Measurements from ENCODE around the gene SMARCD3.

The SMARCD3 gene

GRCh38 chr7:151244841-151245346, 3.6 kb downstream of the SMARCD3 start:
- ChIA-PET POLR2A (interaction anchor here (1.4 to 3.5 kb wide), 4 partner anchors 9 to 32 kb away, joined by 5 to 29 read pairs (median 5); partner anchors contain the start of gene ABCF2), CTCF (interaction anchor here (1.1 to 2.3 kb wide), 15 partner anchors 8 to 95 kb away, joined by 3 to 31 read pairs (median 4); partner anchors contain the start of genes ABCF2, CHPF2 and GBX1)
- no peak for TF ChIP-seq CTBP1 (IDR thresholded peaks at IDR 0.05; ENCODE audit: borderline replicate concordance)
- TF ChIP-seq FOXA1 (IDR thresholded peaks at IDR 0.05), result no peak
- TF ChIP-seq BHLHE40 (IDR thresholded peaks at IDR 0.05; ENCODE audit: borderline replicate concordance), result no peak
- TF ChIP-seq ARNT (IDR thresholded peaks at IDR 0.05), result no peak
- TF ChIP-seq SUZ12 (IDR thresholded peaks at IDR 0.05), result no peak
- no peak for TF ChIP-seq NFRKB (IDR thresholded peaks at IDR 0.05)
- TF ChIP-seq ZNF384 (IDR thresholded peaks at IDR 0.05), result no peak
- no peak for TF ChIP-seq SP1 (IDR thresholded peaks at IDR 0.05)
- no peak for TF ChIP-seq FOXM1 (IDR thresholded peaks at IDR 0.05; ENCODE audit: borderline replicate concordance)
- TF ChIP-seq LEF1 (IDR thresholded peaks at IDR 0.05; ENCODE audit: borderline replicate concordance), result no peak
- no peak for TF ChIP-seq L3MBTL2 (conservative IDR thresholded peaks at IDR 0.05)
- no peak for TF ChIP-seq TARDBP (IDR thresholded peaks at IDR 0.05)
- no peak for TF ChIP-seq ELF4 (IDR thresholded peaks at IDR 0.05)
- no peak for TF ChIP-seq HDGF (IDR thresholded peaks at IDR 0.05; ENCODE audit: borderline replicate concordance)
- TF ChIP-seq FOXK2 (IDR thresholded peaks at IDR 0.05), result no peak
- TF ChIP-seq, protein P1, sequence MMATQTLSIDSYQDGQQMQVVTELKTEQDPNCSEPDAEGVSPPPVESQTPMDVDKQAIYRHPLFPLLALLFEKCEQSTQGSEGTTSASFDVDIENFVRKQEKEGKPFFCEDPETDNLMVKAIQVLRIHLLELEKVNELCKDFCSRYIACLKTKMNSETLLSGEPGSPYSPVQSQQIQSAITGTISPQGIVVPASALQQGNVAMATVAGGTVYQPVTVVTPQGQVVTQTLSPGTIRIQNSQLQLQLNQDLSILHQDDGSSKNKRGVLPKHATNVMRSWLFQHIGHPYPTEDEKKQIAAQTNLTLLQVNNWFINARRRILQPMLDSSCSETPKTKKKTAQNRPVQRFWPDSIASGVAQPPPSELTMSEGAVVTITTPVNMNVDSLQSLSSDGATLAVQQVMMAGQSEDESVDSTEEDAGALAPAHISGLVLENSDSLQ (IDR thresholded peaks at IDR 0.05), result no peak
- DNase-seq (ENCODE audit: extremely low spot score), result no peak

DNA sequence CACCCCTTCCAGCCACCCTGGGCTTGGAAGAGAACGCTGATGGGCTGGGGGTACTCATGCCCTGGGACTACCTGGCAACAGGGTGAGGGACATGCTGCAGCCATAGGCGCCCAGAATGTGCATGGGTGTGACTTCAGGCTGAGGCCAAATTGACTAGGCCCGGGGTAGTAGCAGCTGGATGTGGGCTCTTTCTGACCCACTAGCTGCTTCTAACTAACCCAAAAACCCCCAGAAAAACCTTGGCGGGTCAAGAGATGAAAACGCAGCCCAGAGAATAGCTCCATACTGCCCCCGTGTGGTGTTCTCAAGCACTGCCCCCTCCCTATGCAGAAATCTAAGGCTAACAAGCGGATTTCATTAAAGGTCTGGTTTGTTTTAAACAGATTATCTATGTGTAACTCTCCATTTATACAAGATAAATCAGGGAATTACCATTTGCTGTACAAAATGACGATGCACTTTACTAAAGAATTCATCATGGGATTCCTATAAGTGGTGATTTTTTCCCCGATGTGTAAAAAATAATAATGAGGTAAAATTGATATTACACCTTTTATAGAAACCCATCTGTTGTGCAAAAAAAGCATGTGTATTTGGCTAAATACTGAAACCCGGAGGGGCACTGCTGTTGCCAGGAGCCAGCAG, 4.2 kb downstream of the SMARCD3 start:
- peak; percentile 80 for DNase-seq (ENCODE audit: extremely low spot score)
- TF ChIP-seq ELF4 (IDR thresholded peaks at IDR 0.05), result no peak
- TF ChIP-seq SP1 (IDR thresholded peaks at IDR 0.05), result no peak
- TF ChIP-seq ZNF384 (IDR thresholded peaks at IDR 0.05), result no peak
- no peak for TF ChIP-seq ARNT (IDR thresholded peaks at IDR 0.05)
- no peak for TF ChIP-seq BHLHE40 (IDR thresholded peaks at IDR 0.05; ENCODE audit: borderline replicate concordance)
- no peak for TF ChIP-seq HDGF (IDR thresholded peaks at IDR 0.05; ENCODE audit: borderline replicate concordance)
- TF ChIP-seq NFRKB (IDR thresholded peaks at IDR 0.05), result no peak
- TF ChIP-seq TARDBP (IDR thresholded peaks at IDR 0.05), result no peak
- no peak for TF ChIP-seq FOXM1 (IDR thresholded peaks at IDR 0.05; ENCODE audit: borderline replicate concordance)
- TF ChIP-seq, protein P1 (IDR thresholded peaks at IDR 0.05), result no peak
- ChIA-PET CTCF (interaction anchor here (0.5 to 2.3 kb wide), 22 partner anchors 8 to 236 kb away, joined by 3 to 31 read pairs (median 4); partner anchors contain the start of genes ABCF2, CHPF2 and GBX1), POLR2A (interaction anchor here (1.4 to 3.5 kb wide), 5 partner anchors 8 to 33 kb away, joined by 5 to 29 read pairs (median 5); partner anchors contain the start of genes ABCF2 and CHPF2)

DNA sequence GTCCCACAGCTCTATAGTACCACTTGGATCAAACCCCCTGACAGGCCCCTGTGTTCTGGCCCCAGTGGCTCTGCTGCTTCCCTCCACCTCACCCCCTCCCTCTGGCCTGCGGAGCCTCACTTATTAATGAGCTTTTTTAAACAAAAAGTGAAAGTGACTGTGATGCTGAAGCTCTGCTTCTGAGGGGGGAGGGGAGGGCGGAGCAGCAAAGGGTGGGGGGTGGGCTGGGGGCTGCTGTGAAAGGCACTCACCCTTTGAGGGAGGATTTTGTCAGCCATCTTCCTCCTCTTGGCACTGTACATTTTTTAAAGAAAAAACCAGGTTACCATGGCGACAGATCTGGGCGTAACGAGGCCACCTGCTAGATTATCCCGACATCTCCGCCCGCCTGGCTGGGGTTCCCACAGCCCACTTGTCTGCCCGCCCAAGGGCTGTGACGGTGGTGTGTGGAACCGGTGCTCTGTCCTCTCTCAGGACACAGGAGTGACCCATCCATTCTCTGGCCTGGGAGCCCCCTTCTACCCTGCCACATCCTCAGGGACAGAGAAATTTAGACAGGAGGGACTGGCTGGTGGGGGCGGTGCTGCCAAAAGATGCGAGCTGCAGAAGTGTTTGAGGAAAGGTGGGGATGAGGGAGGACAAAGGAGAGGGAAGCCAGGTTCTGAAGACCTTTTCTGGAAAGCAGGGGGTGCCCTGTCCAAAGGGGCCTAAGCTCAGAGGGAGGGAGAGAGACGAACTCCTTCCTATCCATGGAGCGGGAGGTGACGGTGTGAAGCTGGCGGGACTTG, 4.9 kb downstream of the SMARCD3 start:
- TF ChIP-seq L3MBTL2 (conservative IDR thresholded peaks at IDR 0.05) (no peak), FOXM1 (IDR thresholded peaks at IDR 0.05; ENCODE audit: borderline replicate concordance) (no peak), SP1 (IDR thresholded peaks at IDR 0.05) (no peak), LEF1 (IDR thresholded peaks at IDR 0.05; ENCODE audit: borderline replicate concordance) (no peak), BHLHE40 (IDR thresholded peaks at IDR 0.05; ENCODE audit: borderline replicate concordance) (no peak), FOXA1 (IDR thresholded peaks at IDR 0.05) (no peak), HDGF (IDR thresholded peaks at IDR 0.05; ENCODE audit: borderline replicate concordance) (no peak), NFRKB (IDR thresholded peaks at IDR 0.05) (no peak), SUZ12 (IDR thresholded peaks at IDR 0.05) (no peak), ELF4 (IDR thresholded peaks at IDR 0.05) (no peak), FOXK2 (IDR thresholded peaks at IDR 0.05) (no peak), ZNF384 (IDR thresholded peaks at IDR 0.05) (no peak), ARNT (IDR thresholded peaks at IDR 0.05) (no peak), TARDBP (IDR thresholded peaks at IDR 0.05) (no peak)
- TF ChIP-seq, protein P1 (IDR thresholded peaks at IDR 0.05), result no peak
- ChIA-PET CTCF (interaction anchor here (0.5 to 2.3 kb wide), 22 partner anchors 9 to 237 kb away, joined by 3 to 31 read pairs (median 4); partner anchors contain the start of genes ABCF2, CHPF2 and GBX1), POLR2A (interaction anchor here (1.4 to 3.5 kb wide), 5 partner anchors 8 to 33 kb away, joined by 5 to 29 read pairs (median 5); partner anchors contain the start of genes ABCF2 and CHPF2)
- no peak for DNase-seq (ENCODE audit: extremely low spot score)

DNA sequence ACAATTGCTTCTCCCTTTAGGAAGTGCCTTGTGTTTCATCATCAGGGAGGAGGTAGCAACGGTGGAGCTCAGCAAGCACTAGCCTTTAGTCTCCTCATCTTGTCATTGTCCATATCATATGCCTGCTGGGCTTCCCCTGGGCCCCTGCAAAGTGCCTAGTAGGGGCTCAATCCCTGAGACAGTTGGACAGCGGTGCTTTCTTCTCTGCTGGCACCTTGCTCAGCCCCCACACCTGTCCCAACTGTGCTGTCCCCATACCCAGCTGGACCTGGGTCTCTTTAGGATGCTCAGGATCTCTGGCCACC, 5.5 kb downstream of the SMARCD3 start:
- no peak for DNase-seq (ENCODE audit: extremely low spot score)
- CTCF ChIA-PET, result interaction anchor here (0.9 to 2.3 kb wide), 2 partner anchors 9 to 16 kb away, joined by 4 to 26 read pairs; partner anchors contain the start of gene ABCF2
- TF ChIP-seq ELF4 (IDR thresholded peaks at IDR 0.05) (no peak), SUZ12 (IDR thresholded peaks at IDR 0.05) (no peak), FOXK2 (IDR thresholded peaks at IDR 0.05) (no peak), CTBP1 (IDR thresholded peaks at IDR 0.05; ENCODE audit: borderline replicate concordance) (no peak), ZNF384 (IDR thresholded peaks at IDR 0.05) (no peak), FOXA1 (IDR thresholded peaks at IDR 0.05) (no peak), FOXM1 (IDR thresholded peaks at IDR 0.05; ENCODE audit: borderline replicate concordance) (no peak), ARNT (IDR thresholded peaks at IDR 0.05) (no peak), NFRKB (IDR thresholded peaks at IDR 0.05) (no peak), HDGF (IDR thresholded peaks at IDR 0.05; ENCODE audit: borderline replicate concordance) (no peak), TARDBP (IDR thresholded peaks at IDR 0.05) (no peak), LEF1 (IDR thresholded peaks at IDR 0.05; ENCODE audit: borderline replicate concordance) (no peak), BHLHE40 (IDR thresholded peaks at IDR 0.05; ENCODE audit: borderline replicate concordance) (no peak), SP1 (IDR thresholded peaks at IDR 0.05) (no peak), L3MBTL2 (conservative IDR thresholded peaks at IDR 0.05) (no peak)
- TF ChIP-seq, protein P1 (IDR thresholded peaks at IDR 0.05), result no peak
- POLR2A ChIA-PET, result interaction anchor here (1.2 to 3.5 kb wide), 4 partner anchors 9 to 16 kb away, joined by 3 to 29 read pairs (median 11); partner anchors contain the start of genes ABCF2 and CHPF2

All from HEK293T (cell line).